ENCODE results near the gene STK33.

The STK33 gene

GRCh38 chr11:8601376-8602133 is 7.5 kb upstream of the STK33 start:
- DNase-seq, result no peak

- no peak for DNase-seq
Measured at GRCh38 chr11:8598506-8598905, 4.5 kb upstream of the STK33 start.

- peak; percentile 25 for DNase-seq
Measured at GRCh38 chr11:8597182-8597581, 3.2 kb upstream of the STK33 start.

- no peak for DNase-seq
Measured at GRCh38 chr11:8596504-8597046, 2.5 kb upstream of the STK33 start.

GRCh38 chr11:8593455-8593854 is 573 bp downstream of the STK33 start:
- no peak for DNase-seq

- no peak for DNase-seq
Measured at GRCh38 chr11:8587915-8588314, 6.1 kb downstream of the STK33 start.

GRCh38 chr11:8586805-8587204 is 7.2 kb downstream of the STK33 start:
- no peak for DNase-seq

GRCh38 chr11:8586184-8586583 is 7.8 kb downstream of the STK33 start:
- DNase-seq, result no peak

GRCh38 chr11:8584511-8584910 is 9.5 kb downstream of the STK33 start:
- DNase-seq, result no peak

GRCh38 chr11:8584082-8584481 is 9.9 kb downstream of the STK33 start:
- DNase-seq, result no peak

- peak; percentile 9 for DNase-seq
Measured at GRCh38 chr11:8581300-8581699, 12.7 kb downstream of the STK33 start.

GRCh38 chr11:8577791-8578581 is 16.0 kb downstream of the STK33 start:
- no peak for DNase-seq

GRCh38 chr11:8574798-8575197 is 19.2 kb downstream of the STK33 start:
- DNase-seq, result no peak

GRCh38 chr11:8573777-8574176 is 20.3 kb downstream of the STK33 start:
- DNase-seq, result no peak

GRCh38 chr11:8567602-8568198 is 26.3 kb downstream of the STK33 start:
- no peak for DNase-seq

- DNase-seq, result peak; percentile 10
Measured at GRCh38 chr11:8566613-8567210, 27.3 kb downstream of the STK33 start.

- DNase-seq, result no peak
Measured at GRCh38 chr11:8564526-8564925, 29.5 kb downstream of the STK33 start.

- no peak for DNase-seq
Measured at GRCh38 chr11:8561461-8561860, 32.6 kb downstream of the STK33 start.

- DNase-seq, result no peak
Measured at GRCh38 chr11:8558436-8558835, 35.6 kb downstream of the STK33 start.

- no peak for DNase-seq
Measured at GRCh38 chr11:8545698-8546366, 48.2 kb downstream of the STK33 start.

- no peak for DNase-seq
Measured at GRCh38 chr11:8544807-8545206, 49.2 kb downstream of the STK33 start.

- DNase-seq, result no peak
Measured at GRCh38 chr11:8543278-8543677, 50.8 kb downstream of the STK33 start.

- no peak for DNase-seq
Measured at GRCh38 chr11:8541448-8541847, 52.6 kb downstream of the STK33 start.
